ENCODE results near the gene MAG. TPM values are rescaled to one million over a fixed set of nuclear protein-coding genes. Genes with fewer than 3 reads are reported as not detected.

The MAG gene
- total and polyA plus RNA-seq, 9 of the 15 experiments (the other 6 are each of a cell fraction or from before 2014, with no cell fraction given): 0.11 to 10.0 (median 1.6) TPM

DNA sequence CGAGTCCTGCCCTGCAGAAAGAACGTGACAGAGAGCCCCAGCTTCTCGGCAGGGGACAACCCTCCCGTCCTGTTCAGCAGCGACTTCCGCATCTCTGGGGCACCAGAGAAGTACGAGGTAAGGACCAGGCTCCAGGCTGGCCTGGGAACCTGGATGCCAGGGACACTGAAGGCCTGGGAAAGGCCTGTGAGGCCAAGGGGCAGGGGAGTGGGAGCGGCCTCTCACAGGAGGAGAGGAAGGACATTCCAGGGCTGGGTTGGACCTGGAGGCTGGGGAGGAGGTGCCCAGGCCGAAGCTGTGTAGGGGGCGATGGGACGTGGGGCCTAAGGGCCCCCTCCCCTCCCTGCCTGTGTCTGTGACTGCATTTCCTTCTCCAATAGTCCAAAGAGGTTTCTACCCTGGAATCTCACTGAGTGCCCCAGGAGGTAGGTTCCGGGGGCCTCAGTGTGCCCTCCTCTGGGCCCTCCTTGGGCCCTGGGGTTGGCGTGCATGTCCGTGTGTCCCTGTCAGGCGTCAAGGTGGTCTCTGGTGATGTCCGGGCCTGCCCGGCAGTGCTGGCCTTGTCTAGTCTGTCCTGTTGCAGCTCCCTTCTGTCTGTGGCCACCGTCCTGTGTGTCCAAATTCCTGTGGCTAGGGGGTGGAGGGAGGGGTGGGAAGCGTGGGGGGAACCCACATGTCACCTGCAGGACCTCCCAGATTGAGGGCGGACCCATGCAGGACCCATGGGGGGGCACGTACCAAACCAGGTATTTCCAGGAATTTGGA, 20.1 kb downstream of the MAG start:
- WGBS (ENCODE audit: insufficient coverage, low coverage, missing lambda C conversion rate): 69% methylated on average over 13 of the region's 21 CpGs
- FAIRE-seq: no peak
- Histone ChIP-seq H3K9me1 (ENCODE audit: control insufficient read depth, insufficient read depth, low read length) (no peaks in the 10 kb centered on the region), H3K4me2 (ENCODE audit: insufficient read depth, low read length) (no peak overlapping the region), H3K79me2 (ENCODE audit: control insufficient read depth, insufficient read depth, low read length) (peaks cover 10% of the 10 kb centered on the region; the same call in 2 of the 3 replicates), H2AFZ (ENCODE audit: low read depth, low read length) (no peak overlapping the region), H4K20me1 (replicated peaks; ENCODE audit: control insufficient read depth, insufficient read depth, low read length) (no peaks in the 10 kb centered on the region), H3K27ac (ENCODE audit: extremely low read depth, low read depth, low read length) (no peak overlapping the region), H3K36me3 (ENCODE audit: control insufficient read depth, insufficient read depth, low read length) (no peaks in the 10 kb centered on the region), H3K9me3 (replicated peaks; ENCODE audit: control insufficient read depth, insufficient read depth, low read depth, low read length) (no peaks in the 10 kb centered on the region), H3K4me3 (no peak overlapping the region), H3K4me1 (replicated peaks in 1 of 2; ENCODE audit: control insufficient read depth in 2 of 2, insufficient read depth in 2 of 2, low read length in 2 of 2) (peaks cover 52 to 74% of the 10 kb centered on the region in 2 experiments), H3K9ac (ENCODE audit: insufficient read depth in 1 of 2, low read depth in 2 of 2, low read length in 2 of 2) (peak overlapping the region in 1 of 2 experiments; percentile 81; a peak in 2 of 4 replicates), H3K27me3 (ENCODE audit: control insufficient read depth in 2 of 2, insufficient read depth in 2 of 2, low read length in 2 of 2) (no peaks in the 10 kb centered on the region)
- ChIA-PET CTCF (ENCODE audit: low intra/inter-chr PET ratio) (no interaction called here), POLR2A (interaction anchor here (0.6 to 0.7 kb wide), 2 partner anchors 17 to 169 kb away, joined by 3 to 4 read pairs; no protein-coding TSS in a partner anchor)
- in situ Hi-C loops (cut with MboI) (no loop called here), intact Hi-C loops (cut with micrococcal nuclease) (no loop called here)
- DNase-seq (ENCODE audit: extremely low read depth in 1 of 4, low spot score in 3 of 4): peak in 2 of 4 experiments; percentile 8 to 22
- ATAC-seq: no peak
- TF ChIP-seq SAFB (IDR thresholded peaks at IDR 0.05; ENCODE audit: borderline replicate concordance, low read depth, low read length): no peak
- no peak for TF ChIP-seq RAD21 (CRISPR knock-in tag; conservative IDR thresholded peaks at IDR 0.05 in 1 of 2, IDR thresholded peaks at IDR 0.05 in 1 of 2)
- no peak for TF ChIP-seq MED1 (CRISPR knock-in tag; IDR thresholded peaks at IDR 0.05; ENCODE audit: borderline replicate concordance)
- TF ChIP-seq ZNF253 (CRISPR knock-in tag; conservative IDR thresholded peaks at IDR 0.05): no peak
- TF ChIP-seq GATA2 (CRISPR knock-in tag; IDR thresholded peaks at IDR 0.05): no peak
- no peak for TF ChIP-seq ZNF717 (CRISPR knock-in tag; IDR thresholded peaks at IDR 0.05)
- TF ChIP-seq ZNF507 (tag; conservative IDR thresholded peaks at IDR 0.05): no peak
- no peak for TF ChIP-seq FOXJ2 (tag; IDR thresholded peaks at IDR 0.05)
- no TSS peak for BruUV-seq (replicated peaks)

Data from K562 (cell line).